H9 (cell line): ENCODE results near the gene MED27. TPM values are rescaled to one million over a fixed set of nuclear protein-coding genes. Genes with fewer than 3 reads are reported as not detected.

Experiments used
- DNase-seq: peaks from one replicate; pipeline ENCODE4 v3.0.0-alpha.2; 2017
- H2AFZ ChIP-seq: one replicate; pipeline ENCODE4 v1.6.1; 2013; ENCODE audit warnings: mild to moderate bottlenecking, low read length, control low read depth, moderate library complexity
- H2AK5ac ChIP-seq: 2 replicates; pipeline ENCODE4 v1.6.1; 2013; ENCODE audit warnings: low read length, control low read depth, mixed read lengths; ENCODE audit not compliant: insufficient read length
- H2BK120ac ChIP-seq: one replicate; pipeline ENCODE4 v1.6.1; 2013; ENCODE audit warnings: low read depth, mild to moderate bottlenecking, low read length, control low read depth, inconsistent platforms; ENCODE audit not compliant: poor library complexity, severe bottlenecking
- H2BK12ac ChIP-seq: 2 replicates; pipeline ENCODE4 v1.6.1; 2013; ENCODE audit warnings: low read length, control low read depth, mixed read lengths, low read depth; ENCODE audit not compliant: insufficient read length
- H2BK15ac ChIP-seq: 2 replicates; pipeline ENCODE4 v1.6.1; 2013; ENCODE audit warnings: low read depth, low read length, control low read depth
- H2BK20ac ChIP-seq: one replicate; pipeline ENCODE4 v1.6.1; 2013; ENCODE audit warnings: low read depth, mild to moderate bottlenecking, low read length, control low read depth, inconsistent platforms; ENCODE audit not compliant: poor library complexity, severe bottlenecking
- H2BK5ac ChIP-seq: 2 replicates; pipeline ENCODE4 v1.6.1; 2013; ENCODE audit warnings: low read length, control low read depth, mixed read lengths; ENCODE audit not compliant: insufficient read length
- H3K14ac ChIP-seq: 2 replicates; pipeline ENCODE4 v1.6.1; 2013; ENCODE audit warnings: low read length, control low read depth; ENCODE audit not compliant: insufficient read depth
- H3K18ac ChIP-seq: 2 replicates; pipeline ENCODE4 v1.6.1; 2013; ENCODE audit warnings: low read depth, mild to moderate bottlenecking, mixed read lengths, low read length, control low read depth; ENCODE audit not compliant: insufficient read length
- H3K23ac ChIP-seq: 2 replicates; pipeline ENCODE4 v1.6.1; 2013; ENCODE audit warnings: low read length, control low read depth, mixed read lengths, low read depth; ENCODE audit not compliant: insufficient read length
- H3K23me2 ChIP-seq: 2 replicates; pipeline ENCODE4 v1.6.1; 2013; ENCODE audit warnings: low read depth, mild to moderate bottlenecking, mixed read lengths, low read length, control low read depth; ENCODE audit not compliant: insufficient read length, poor library complexity, severe bottlenecking
- H3K27ac ChIP-seq: 2 replicates; pipeline ENCODE4 v1.5.1; 2013; ENCODE audit warnings: low read length, control low read depth, mixed read lengths, low read depth; ENCODE audit not compliant: insufficient read length
- H3K27me3 ChIP-seq: 2 replicates; pipeline ENCODE4 v1.6.1; 2013; ENCODE audit warnings: low read length, control low read depth, inconsistent platforms; ENCODE audit not compliant: insufficient read depth
- H3K4ac ChIP-seq: 2 replicates; pipeline ENCODE4 v1.6.1; 2013; ENCODE audit warnings: low read depth, mild to moderate bottlenecking, control low read depth, inconsistent platforms, low read length, moderate library complexity
- H3K4me1 ChIP-seq: 2 replicates; pipeline ENCODE4 v1.6.1; 2013; ENCODE audit warnings: low read length, control low read depth, inconsistent platforms; ENCODE audit not compliant: insufficient read depth
- H3K4me2 ChIP-seq: 2 replicates; pipeline ENCODE4 v1.6.1; 2013; ENCODE audit warnings: low read length, control low read depth, mixed read lengths; ENCODE audit not compliant: insufficient read length, insufficient read depth
- H3K56ac ChIP-seq: 2 replicates; pipeline ENCODE4 v1.6.1; 2013; ENCODE audit warnings: low read depth, mild to moderate bottlenecking, mixed read lengths, low read length, control low read depth; ENCODE audit not compliant: insufficient read length
- H3K79me1 ChIP-seq: 2 replicates; pipeline ENCODE4 v1.6.1; 2013; ENCODE audit warnings: low read depth, mild to moderate bottlenecking, moderate library complexity, low read length, control low read depth, inconsistent platforms; ENCODE audit not compliant: insufficient read depth, poor library complexity, severe bottlenecking
- H3K79me2 ChIP-seq: 2 replicates; pipeline ENCODE4 v1.6.1; 2013; ENCODE audit warnings: low read length, control low read depth, inconsistent platforms; ENCODE audit not compliant: insufficient read depth
- H3K9ac ChIP-seq: 2 replicates; pipeline ENCODE4 v1.6.1; 2013; ENCODE audit warnings: low read length, control low read depth, mixed read lengths; ENCODE audit not compliant: insufficient read length; ENCODE audit errors: extremely low read depth
- H3K9me3 ChIP-seq: one replicate; pipeline ENCODE4 v1.6.1; 2013; ENCODE audit warnings: low read depth, low read length, inconsistent platforms; ENCODE audit not compliant: control insufficient read depth
- H3T11ph ChIP-seq: one replicate; pipeline ENCODE4 v1.6.1; 2013; ENCODE audit warnings: mild to moderate bottlenecking, low read length, control low read depth, inconsistent platforms
- H4K20me1 ChIP-seq: one replicate; pipeline ENCODE4 v1.6.1; 2013; ENCODE audit not compliant: control insufficient read depth, insufficient read length, insufficient read depth
- H4K5ac ChIP-seq: 2 replicates; pipeline ENCODE4 v1.6.1; 2013; ENCODE audit warnings: low read depth, mild to moderate bottlenecking, mixed read lengths, low read length, control low read depth; ENCODE audit not compliant: insufficient read length
- H4K8ac ChIP-seq: replicated peaks from 2 replicates; pipeline ENCODE4 v1.6.1; 2013; ENCODE audit warnings: low read length, control low read depth, mixed read lengths, low read depth; ENCODE audit not compliant: insufficient read length
- H4K91ac ChIP-seq: 2 replicates; pipeline ENCODE4 v1.6.1; 2013; ENCODE audit warnings: low read depth, mild to moderate bottlenecking, moderate library complexity, mixed read lengths, low read length, control low read depth; ENCODE audit not compliant: insufficient read length
- H3K27ac Mint-ChIP-seq, 3 experiments: 2 replicates in 2 of 3; 3 replicates in 1 of 3; pipeline ENCODE4 v1.8.0; 2020 to 2021; ENCODE audit warnings: mixed read lengths in 3 of 3, mild to moderate bottlenecking in 1 of 3, moderate library complexity in 1 of 3
- H3K27me3 Mint-ChIP-seq: 2 replicates; pipeline ENCODE4 v1.8.0; 2021; ENCODE audit warnings: low read depth, mild to moderate bottlenecking, moderate library complexity, mixed read lengths
- H3K36me3 Mint-ChIP-seq, 3 experiments: 2 replicates in 2 of 3; 3 replicates in 1 of 3; pipeline ENCODE4 v1.8.0; 2020 to 2021; ENCODE audit warnings: low read depth in 3 of 3, mixed read lengths in 3 of 3; ENCODE audit not compliant: insufficient read depth in 1 of 3
- H3K4me1 Mint-ChIP-seq, 2 experiments: 2 replicates each; pipeline ENCODE4 v1.8.0; 2020; ENCODE audit warnings: mixed read lengths in 2 of 2
- H3K4me3 Mint-ChIP-seq, 2 experiments: 2 replicates in 1 of 2; 3 replicates in 1 of 2; pipeline ENCODE4 v1.8.0; 2020 to 2021; ENCODE audit warnings: mild to moderate bottlenecking in 2 of 2, mixed read lengths in 2 of 2, moderate library complexity in 1 of 2
- H3K9me3 Mint-ChIP-seq, 2 experiments: 2 replicates in 1 of 2; 3 replicates in 1 of 2; pipeline ENCODE4 v1.8.0; 2020; ENCODE audit warnings: mild to moderate bottlenecking in 2 of 2, mixed read lengths in 2 of 2, moderate library complexity in 1 of 2
- WGBS: extraction: QIAGEN DNeasy Blood & Tissue Kit; methylation state at CpG from one replicate; pipeline ENCODE4 v1.1.7; 2013; ENCODE audit warnings: missing lambda C conversion rate, low lambda C conversion rate, mixed read lengths; ENCODE audit not compliant: insufficient read length; ENCODE audit errors: extremely low coverage; 5-methylcytosine and 5-hydroxymethylcytosine counted together
- total RNA-seq: library from RNA; stranded (reverse); gene quantifications from 2 replicates; pipeline ENCODE4 v1.2.1, GENCODE V29; 2021
- TF ChIP-seq, protein P1 (sequence below): fragments of 200-600 bp; sonication (generic); conservative IDR thresholded peaks from 3 replicates; pipeline ENCODE4 v1.8.0; 2021; ENCODE audit warnings: antibody characterized with exemption, mild to moderate bottlenecking

Gene MED27
- total RNA-seq, 1 experiment from 2014 or later = 33.5 TPM

GRCh38 chr9:131845305-131846298 lies 234.1 kb downstream of the MED27 start:
- H3K27me3 ChIP-seq = no peaks in the 10 kb centered on the region
- H2BK15ac ChIP-seq = no peak overlapping the region
- no peak overlapping the region for H3K4me2 ChIP-seq
- H3K79me1 ChIP-seq = no peaks in the 10 kb centered on the region
- no peak overlapping the region for H3K23ac ChIP-seq
- Mint-ChIP-seq H3K9me3 (no peaks in the 10 kb centered on the region), H3K4me1 (peaks cover 0 to 9% of the 10 kb centered on the region in 2 experiments; a peak in 2 of 4 replicates), H3K36me3 (no peaks in the 10 kb centered on the region), H3K27me3 (peaks cover 3% of the 10 kb centered on the region; the same call in 1 of the 2 replicates), H3K4me3 (no peak overlapping the region; a peak in 1 of 5 replicates), H3K27ac (peak overlapping the region in 2 of 3 experiments; percentile 1 to 24; a peak in 2 of 7 replicates)
- H4K91ac ChIP-seq = no peak overlapping the region
- no peaks in the 10 kb centered on the region for H3K9me3 ChIP-seq
- no peak overlapping the region for H2BK20ac ChIP-seq
- no peak overlapping the region for H3K27ac ChIP-seq
- no peak overlapping the region for H2BK120ac ChIP-seq
- H3K4me1 ChIP-seq = no peaks in the 10 kb centered on the region
- H3K4ac ChIP-seq = no peak overlapping the region
- no peak overlapping the region for H3K56ac ChIP-seq
- H2BK12ac ChIP-seq = no peak overlapping the region
- no peak overlapping the region; the same call in 1 of the 2 replicates for H3K14ac ChIP-seq
- no peak overlapping the region for H3K9ac ChIP-seq
- H3K18ac ChIP-seq = no peak overlapping the region
- H3T11ph ChIP-seq = no peak overlapping the region
- no peak overlapping the region for H4K8ac ChIP-seq
- DNase-seq = no peak
- no peak overlapping the region for H2AK5ac ChIP-seq
- no peak overlapping the region for H2BK5ac ChIP-seq
- no peak overlapping the region for H4K5ac ChIP-seq
- TF ChIP-seq, protein P1, sequence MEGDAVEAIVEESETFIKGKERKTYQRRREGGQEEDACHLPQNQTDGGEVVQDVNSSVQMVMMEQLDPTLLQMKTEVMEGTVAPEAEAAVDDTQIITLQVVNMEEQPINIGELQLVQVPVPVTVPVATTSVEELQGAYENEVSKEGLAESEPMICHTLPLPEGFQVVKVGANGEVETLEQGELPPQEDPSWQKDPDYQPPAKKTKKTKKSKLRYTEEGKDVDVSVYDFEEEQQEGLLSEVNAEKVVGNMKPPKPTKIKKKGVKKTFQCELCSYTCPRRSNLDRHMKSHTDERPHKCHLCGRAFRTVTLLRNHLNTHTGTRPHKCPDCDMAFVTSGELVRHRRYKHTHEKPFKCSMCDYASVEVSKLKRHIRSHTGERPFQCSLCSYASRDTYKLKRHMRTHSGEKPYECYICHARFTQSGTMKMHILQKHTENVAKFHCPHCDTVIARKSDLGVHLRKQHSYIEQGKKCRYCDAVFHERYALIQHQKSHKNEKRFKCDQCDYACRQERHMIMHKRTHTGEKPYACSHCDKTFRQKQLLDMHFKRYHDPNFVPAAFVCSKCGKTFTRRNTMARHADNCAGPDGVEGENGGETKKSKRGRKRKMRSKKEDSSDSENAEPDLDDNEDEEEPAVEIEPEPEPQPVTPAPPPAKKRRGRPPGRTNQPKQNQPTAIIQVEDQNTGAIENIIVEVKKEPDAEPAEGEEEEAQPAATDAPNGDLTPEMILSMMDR = no peak
- H3K23me2 ChIP-seq = no peaks in the 10 kb centered on the region
- WGBS = no CpG with 5 or more reads among the region's 29 CpGs
- H4K20me1 ChIP-seq = no peaks in the 10 kb centered on the region
- no peak overlapping the region for H2AFZ ChIP-seq
- no peaks in the 10 kb centered on the region for H3K79me2 ChIP-seq
